Skin of body (tissue), 2 donors: ENCODE measurements around the gene SMU1. TPM values are rescaled to one million over a fixed set of nuclear protein-coding genes. Genes with fewer than 3 reads are reported as not detected.
"Not testable (repeated sequence)": the region's sequence is repeated elsewhere in the genome, so short reads cannot be mapped to it uniquely, and the experiment has no call there.

Experiments used
- DNase-seq: peaks from one replicate; lab custom pipeline; 2025; lab: John Stamatoyannopoulos, UW
- total RNA-seq: library from RNA; depleted of rRNA; stranded (reverse); fragments of >200 nt; gene quantifications from one replicate; pipeline ENCODE4 v1.2.3, GENCODE V29; 2014

The SMU1 gene
- total RNA-seq, 1 donor from 2014 or later = 25.7 TPM

- no peak for DNase-seq
These were observed 29.5 kb upstream of the SMU1 start for GRCh38 chr9:33105959-33106358.

GRCh38 chr9:33105504-33105903 is 29.0 kb upstream of the SMU1 start:
- no peak for DNase-seq

GRCh38 chr9:33104401-33104800 is 27.9 kb upstream of the SMU1 start:
- no peak for DNase-seq

DNA sequence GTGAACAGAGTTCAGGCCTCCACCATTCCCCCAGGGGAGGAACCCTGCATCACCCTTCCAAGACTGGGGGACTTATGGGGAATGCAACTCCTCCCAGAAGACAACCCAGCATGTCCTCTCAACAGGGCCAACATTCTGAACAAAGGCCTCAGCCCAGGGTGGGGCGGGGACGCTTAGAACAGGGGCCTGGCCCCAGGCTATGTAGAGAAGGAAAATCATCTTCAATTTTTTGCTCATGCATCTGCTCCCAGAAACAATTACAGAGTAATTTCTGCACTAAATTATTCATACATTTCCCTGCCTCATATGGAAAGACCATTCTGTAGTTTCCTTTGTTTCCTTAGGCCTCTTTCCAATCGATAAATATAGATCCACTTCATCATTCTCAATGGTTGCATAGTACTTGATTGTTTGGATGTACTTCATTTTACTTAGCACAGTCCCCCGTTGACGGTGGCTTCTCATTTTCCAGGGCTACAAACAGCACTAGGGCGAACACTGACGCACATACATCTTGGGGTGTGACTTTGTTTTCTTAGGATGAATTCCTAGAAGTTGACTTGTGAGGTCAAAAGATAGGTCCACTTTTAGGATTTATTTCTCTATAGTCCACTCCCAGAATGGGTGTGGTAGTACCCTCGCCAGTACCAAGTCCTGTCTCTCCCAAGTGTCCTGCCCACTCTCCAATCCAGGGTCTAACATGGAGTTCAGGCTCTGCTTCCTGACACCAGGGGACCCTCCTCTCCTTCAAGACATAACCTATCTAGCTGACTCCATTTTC is 27.2 kb upstream of the SMU1 start:
- no peak for DNase-seq

DNA sequence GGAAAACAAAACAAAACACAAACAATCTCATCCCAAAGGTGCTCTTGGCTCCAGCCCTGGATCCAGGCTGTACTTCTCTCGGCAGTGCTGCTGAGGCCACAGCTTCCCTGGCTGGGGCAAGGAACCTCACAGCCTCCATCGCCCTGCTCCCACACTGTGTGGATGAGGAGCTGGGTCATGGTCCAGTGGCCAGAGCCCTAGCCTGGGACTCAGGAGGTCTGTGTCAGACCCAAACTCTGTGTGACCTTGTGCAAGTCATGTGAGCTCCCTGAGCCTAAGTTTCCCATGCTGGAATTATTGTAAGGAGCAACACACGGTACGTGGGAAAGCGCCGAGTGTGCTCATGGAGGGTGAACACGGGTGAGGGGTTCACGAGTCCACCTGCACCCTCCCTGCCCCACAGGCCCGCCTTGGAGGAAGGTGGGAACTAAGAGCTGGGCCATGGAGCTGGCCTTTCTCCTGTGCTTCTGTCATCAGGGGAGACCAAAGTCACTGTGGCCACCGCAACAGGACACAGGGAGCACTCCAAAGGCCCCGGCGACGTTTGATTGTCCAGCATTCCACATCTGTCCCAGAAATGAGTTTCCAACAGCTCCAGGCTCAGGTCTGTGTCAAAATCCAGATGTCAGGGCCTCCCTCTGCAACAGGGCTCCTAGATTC is 26.2 kb upstream of the SMU1 start:
- DNase-seq = no peak

DNA sequence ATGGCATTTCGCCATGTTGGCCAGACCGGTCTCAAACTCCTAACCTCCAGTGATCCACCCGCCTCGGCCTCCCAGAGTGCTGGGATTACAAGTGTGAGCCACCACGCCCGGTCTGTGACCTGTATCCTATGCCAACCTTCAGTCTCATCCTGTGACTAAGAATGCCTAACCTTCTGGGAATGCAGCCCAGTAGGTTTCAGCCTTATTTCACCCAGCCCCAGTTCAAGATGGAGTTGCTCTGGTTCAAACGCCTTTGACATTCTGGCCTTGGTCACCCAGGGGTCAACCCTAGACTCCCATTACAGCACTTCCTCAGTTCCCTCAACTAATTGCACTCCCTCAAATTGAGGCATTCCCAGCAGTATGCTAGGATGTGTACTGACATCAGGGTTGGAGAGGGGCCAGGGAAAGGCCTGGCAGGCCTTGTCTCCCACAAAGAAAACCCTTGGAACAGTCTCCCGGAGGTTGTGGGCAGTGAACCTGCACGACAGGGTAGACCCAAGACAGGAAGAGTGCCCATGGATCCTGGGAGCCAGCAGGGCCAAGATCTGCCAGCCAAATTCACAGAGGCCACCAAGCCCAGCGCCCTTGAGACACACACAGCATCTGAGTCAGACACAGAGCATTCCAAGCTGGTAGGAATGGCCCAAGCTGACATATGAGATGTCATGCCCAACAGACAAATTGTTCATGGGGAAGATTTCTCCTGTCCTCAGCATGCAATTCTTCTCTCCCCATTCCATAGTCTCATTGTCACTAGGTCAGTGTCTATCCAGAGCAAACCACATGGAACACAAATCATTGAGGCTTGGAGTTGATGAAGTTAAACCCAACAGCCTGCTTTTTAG is 24.9 kb upstream of the SMU1 start:
- DNase-seq = no peak

DNA sequence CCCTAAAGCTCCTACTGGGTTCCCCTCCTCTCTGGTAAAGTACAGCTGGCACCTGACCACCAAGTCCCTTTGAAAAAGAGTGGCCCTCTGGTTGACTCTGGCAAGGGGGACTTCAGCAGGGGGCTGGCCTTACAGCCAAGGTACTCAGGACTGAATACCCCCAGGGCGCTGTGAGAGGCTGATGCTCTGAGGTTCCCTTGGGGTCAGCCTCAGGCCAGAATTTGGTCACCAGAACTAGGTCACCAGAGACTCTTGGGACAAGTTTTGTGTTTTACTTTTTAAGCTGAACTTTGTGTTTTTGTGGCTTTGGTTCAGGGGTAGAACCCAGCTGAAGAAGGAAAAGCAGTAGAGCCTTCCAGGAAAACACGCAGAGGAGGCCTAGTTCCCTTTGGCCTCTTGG is 23.3 kb upstream of the SMU1 start:
- no peak for DNase-seq

DNA sequence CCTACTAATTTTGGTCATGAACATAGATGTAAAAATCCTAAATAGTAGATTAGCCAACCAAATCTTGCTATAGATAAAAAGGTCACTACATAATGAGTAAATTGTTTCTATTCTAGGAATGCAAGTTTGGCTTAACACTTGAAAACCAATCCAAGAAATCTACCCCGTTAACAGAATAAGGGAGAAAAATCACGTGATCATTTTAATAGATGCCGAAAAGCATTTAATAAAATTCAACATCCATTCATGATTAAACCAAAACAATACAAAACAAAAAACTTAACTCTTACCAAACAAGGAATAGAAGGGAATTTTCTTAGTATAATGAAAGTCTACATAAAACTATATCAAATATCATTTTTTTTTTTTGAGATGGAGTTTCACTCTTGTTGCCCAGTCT is 20.7 kb upstream of the SMU1 start:
- no peak for DNase-seq

- no peak for DNase-seq
These were observed 16.2 kb upstream of the SMU1 start for GRCh38 chr9:33092634-33093033.

GRCh38 chr9:33085672-33086071 is 9.2 kb upstream of the SMU1 start:
- DNase-seq = not testable (repeated sequence)

- DNase-seq = no peak
These were observed 6.3 kb upstream of the SMU1 start for GRCh38 chr9:33082538-33083326.

DNA sequence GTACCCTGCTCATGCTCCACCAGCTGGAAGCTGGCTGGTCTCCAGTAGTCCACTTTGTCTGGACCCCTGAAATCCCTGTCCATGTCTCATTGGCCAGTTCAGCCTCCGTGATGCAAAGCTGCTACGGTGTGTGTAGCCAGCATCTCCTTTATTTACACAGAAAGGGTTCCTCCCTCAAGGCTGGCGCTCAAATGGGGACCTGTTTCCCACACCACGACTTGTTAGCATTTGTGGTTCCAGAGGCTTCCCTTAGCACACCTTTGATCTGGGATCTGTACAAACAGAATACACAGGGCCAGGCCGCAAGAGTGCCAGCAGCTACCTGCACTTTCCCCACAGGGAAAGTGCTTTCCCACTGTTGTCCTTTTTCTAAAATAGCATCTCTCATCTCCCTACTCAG is 5.7 kb upstream of the SMU1 start:
- no peak for DNase-seq

DNA sequence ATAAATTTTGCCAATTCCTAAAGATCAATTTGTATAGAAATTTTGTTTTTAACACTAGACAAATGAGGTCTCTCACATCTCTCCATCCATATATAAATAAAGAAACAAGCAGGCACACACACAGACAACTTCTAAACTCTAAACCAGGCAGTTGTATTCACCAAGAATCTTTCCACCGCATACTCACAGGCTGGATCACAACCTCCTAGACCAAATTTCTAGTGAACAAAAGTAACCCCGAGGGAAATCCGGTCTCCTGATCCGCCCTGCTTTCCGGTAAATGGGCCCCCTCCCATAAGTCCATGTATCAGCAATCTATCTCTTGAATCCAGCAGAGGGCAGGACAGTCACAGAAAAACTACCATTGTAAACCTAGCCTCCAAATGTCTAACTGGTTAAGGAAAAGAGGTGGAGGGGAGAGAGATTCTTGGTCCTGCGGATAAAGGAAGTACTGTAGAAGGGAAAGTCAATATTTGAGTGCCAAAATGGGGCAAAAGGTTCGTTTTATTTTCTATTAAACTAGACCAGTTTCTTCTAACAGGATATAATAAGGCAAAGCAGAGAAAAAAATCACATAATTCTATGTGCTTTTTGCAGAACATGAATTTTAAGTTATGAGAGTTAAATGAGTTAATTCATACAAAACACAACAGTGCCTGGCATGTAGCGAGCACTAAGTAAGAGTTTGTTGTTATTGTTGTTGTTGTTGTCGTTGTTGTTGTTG is 4.8 kb upstream of the SMU1 start:
- peak; percentile 83 for DNase-seq

- DNase-seq = no peak
These were observed 4.1 kb upstream of the SMU1 start for GRCh38 chr9:33080534-33080933.

DNA sequence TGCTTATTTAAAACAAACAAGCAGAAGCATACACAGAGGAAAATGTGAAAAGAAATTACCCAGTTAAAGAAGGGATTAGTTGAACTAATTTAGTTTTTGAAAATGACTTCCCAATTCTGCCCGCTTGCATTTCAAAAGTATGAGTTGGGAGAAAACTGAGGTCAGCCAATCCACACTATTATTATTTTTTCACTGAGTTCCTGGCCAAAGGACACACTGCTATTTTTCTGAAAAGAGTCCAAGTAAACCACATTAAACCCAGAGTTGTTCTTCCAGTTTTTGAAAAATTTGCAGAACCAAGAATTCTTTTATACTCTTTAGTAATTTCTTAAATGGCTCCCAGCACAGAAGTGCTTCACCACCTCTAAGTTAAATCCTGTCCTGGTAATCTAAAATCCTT is 7.5 kb downstream of the SMU1 start:
- DNase-seq = no peak

- no peak for DNase-seq
These were observed 11.1 kb downstream of the SMU1 start for GRCh38 chr9:33065157-33066076.

- no peak for DNase-seq
These were observed 25.3 kb downstream of the SMU1 start for GRCh38 chr9:33051144-33051543.

- DNase-seq = no peak
These were observed 26.7 kb downstream of the SMU1 start for GRCh38 chr9:33049680-33050361.

GRCh38 chr9:33048054-33048465 is 28.4 kb downstream of the SMU1 start:
- no peak for DNase-seq
